Psoas muscle (tissue), 8 donors: ENCODE data around the gene PPIB. TPM values are rescaled to one million over a fixed set of nuclear protein-coding genes. Genes with fewer than 3 reads are reported as not detected.
A peak's percentile ranks its signal among the peaks of the same experiment; 100 is the strongest.
"Not testable (repeated sequence)": the region's sequence is repeated elsewhere in the genome, so short reads cannot be mapped to it uniquely, and the experiment has no call there.

Experiments used
- ATAC-seq, 4 donors: fragments of 200-7000 bp; cut with Tn5 transposase; one replicate each; pipeline ENCODE4 v1.9.1; 2020; ENCODE audit warnings: moderate library complexity in 3 of 4, mild to moderate bottlenecking in 2 of 4
- DNase-seq, 2 donors: peaks; one replicate each; pipeline ENCODE4 v3.0.0-alpha.2; 2020
- H3K27ac ChIP-seq: fragments of 200-600 bp; one replicate; pipeline ENCODE4 v1.8.0; 2022
- H3K27me3 ChIP-seq, 3 donors: fragments of 200-600 bp in 1 of 3; one replicate each; pipeline versions ENCODE4 v1.6.1 to v1.8.0; 2013 to 2022; ENCODE audit warnings: low read length in 2 of 3, mild to moderate bottlenecking in 2 of 3, moderate library complexity in 1 of 3; ENCODE audit not compliant: insufficient read depth in 3 of 3
- H3K36me3 ChIP-seq, 2 donors: fragments of 200-600 bp in 1 of 2; one replicate each; pipeline versions ENCODE4 v1.6.1 to v1.8.0; 2013 to 2022; ENCODE audit warnings: low read depth in 1 of 2, mild to moderate bottlenecking in 1 of 2, moderate library complexity in 1 of 2; ENCODE audit not compliant: insufficient read depth in 1 of 2
- H3K4me1 ChIP-seq: fragments of 200-600 bp; one replicate; pipeline ENCODE4 v1.8.0; 2022
- H3K4me3 ChIP-seq: fragments of 200-600 bp; one replicate; pipeline ENCODE4 v1.8.0; 2022; ENCODE audit warnings: mild to moderate bottlenecking
- H3K9me3 ChIP-seq: fragments of 200-600 bp; one replicate; pipeline ENCODE4 v1.8.0; 2022
- CTCF ChIP-seq: fragments of 200-600 bp; IDR thresholded peaks from one replicate; pipeline ENCODE4 v1.8.0; 2022; ENCODE audit warnings: antibody characterized with exemption
- WGBS, 3 donors: extraction: QIAGEN DNeasy Blood & Tissue Kit; methylation state at CpG; one replicate each; pipeline versions ENCODE4 v1.1.6 to v1.1.7; 2013; 5-methylcytosine and 5-hydroxymethylcytosine counted together
- intact Hi-C, 2 donors: fragments of 100-400 bp; cut with DNase I; formaldehyde crosslinking; loops; one replicate each; pipeline versions ENCODE4 v1.11.0 to v1.14.2; 2022
- polyA plus RNA-seq, 3 donors: library from polyadenylated mRNA; stranded (reverse); fragments of 200-250 nt; gene quantifications; one replicate each; pipeline ENCODE4 v1.2.3, GENCODE V29; 2013
- total RNA-seq, 4 donors: library from RNA; stranded (reverse); fragmentation: NEBNext Ultra II Directional in 2 of 4; extraction: Animal tissue kit (Norgen Biotek cat#: 25700) in 2 of 4; gene quantifications; one replicate each; pipeline versions ENCODE4 v1.2.1 to v1.2.4, GENCODE V29; 2021 to 2023
- donor health status: healthy with polysubstance abuse.
- donor health status: DM: no; HTN: no; CAD: no; lungs with moderate emphysema.
- donor health status: Bipolar disorder and iron deficiency.
- donor health status: healthy.
- donor health status: DM: yes; HTN: yes; CAD: no.
- donor health status: DM: no; HTN: no; CAD: no.
- donor health status: DM: no; HTN: no; CAD: no.
- donor health status: DM: yes; HTN: yes; CAD: no.

Gene PPIB
- total and polyA plus RNA-seq, 7 donors: 38.0 to 160 (median 51.4) TPM

GRCh38 chr15:64121614-64122013 lies 41.2 kb downstream of the PPIB start:
- intact Hi-C loops: no loop called here
- Histone ChIP-seq H3K27me3 (no peaks in the 10 kb centered on the region), H3K9me3 (no peaks in the 10 kb centered on the region), H3K4me1 (no peaks in the 10 kb centered on the region), H3K36me3 (peaks cover 18 to 98% of the 10 kb centered on the region in 2 donors), H3K27ac (no peak overlapping the region), H3K4me3 (no peak overlapping the region)
- DNase-seq (no peak), ATAC-seq (no peak)
- WGBS, 3 donors: 88 to 94% (median 88%) methylated on average over 4 of the region's 4 CpGs
- TF ChIP-seq CTCF: no peak

- H3K36me3 ChIP-seq: peaks cover 13 to 99% of the 10 kb centered on the region in 2 donors
- H3K4me1 ChIP-seq, H3K4me3 ChIP-seq, ATAC-seq, DNase-seq, intact Hi-C loops, H3K27ac ChIP-seq, H3K27me3 ChIP-seq, H3K9me3 ChIP-seq: not testable (repeated sequence)
- WGBS, 3 donors: 97 to 99% (median 98%) methylated on average over 2 of the region's 2 CpGs
Measured at GRCh38 chr15:64120322-64120721, 42.5 kb downstream of the PPIB start.

- Histone ChIP-seq H3K27ac (no peak overlapping the region), H3K9me3 (no peaks in the 10 kb centered on the region), H3K4me1 (no peaks in the 10 kb centered on the region), H3K4me3 (no peak overlapping the region), H3K27me3 (no peaks in the 10 kb centered on the region), H3K36me3 (peaks cover 9 to 100% of the 10 kb centered on the region in 2 donors)
- WGBS, 3 donors: 94% methylated on average over 5 of the region's 5 CpGs
- TF ChIP-seq CTCF: no peak
- DNase-seq: no peak
- intact Hi-C loops: no loop called here
- ATAC-seq: no peak
Measured at GRCh38 chr15:64117759-64118487, 44.9 kb downstream of the PPIB start.

GRCh38 chr15:64112904-64113303 lies 49.9 kb downstream of the PPIB start:
- ATAC-seq (no peak), DNase-seq (no peak)
- no peaks in the 10 kb centered on the region for H3K27me3 ChIP-seq
- peak overlapping the region; percentile 65 for H3K27ac ChIP-seq
- H3K9me3 ChIP-seq: no peaks in the 10 kb centered on the region
- peaks cover 40% of the 10 kb centered on the region for H3K4me1 ChIP-seq
- intact Hi-C loops: no loop called here
- peaks cover 6 to 61% of the 10 kb centered on the region in 2 donors for H3K36me3 ChIP-seq
- TF ChIP-seq CTCF: no peak
- H3K4me3 ChIP-seq: no peak overlapping the region
- 92 to 100% (median 93%) methylated on average over 1 of the region's 1 CpG for WGBS, 3 donors

- no peak overlapping the region for H3K4me3 ChIP-seq
- H3K9me3 ChIP-seq: no peaks in the 10 kb centered on the region
- peaks cover 47% of the 10 kb centered on the region for H3K4me1 ChIP-seq
- peak; percentile 65 to 81 (median 72) for ATAC-seq
- no peak for TF ChIP-seq CTCF
- peaks cover 5 to 54% of the 10 kb centered on the region in 2 donors for H3K36me3 ChIP-seq
- intact Hi-C loops: no loop called here
- WGBS, 3 donors: 30 to 48% (median 31%) methylated on average over 4 of the region's 4 CpGs
- H3K27me3 ChIP-seq: no peaks in the 10 kb centered on the region
- no peak for DNase-seq
- peak overlapping the region; percentile 65 for H3K27ac ChIP-seq
Measured at GRCh38 chr15:64112073-64112772, 50.6 kb downstream of the PPIB start.
